HG02870 (cell line): Measurements from ENCODE around the gene HAND1.
A peak's percentile ranks its signal among the peaks of the same experiment; 100 is the strongest.

ENCODE experiments used
- ATAC-seq: cut with Tn5 transposase; IDR thresholded peaks from one replicate; pipeline ENCODE4 v1.9.1; 2021; ENCODE audit warnings: mild to moderate bottlenecking, moderate library complexity; ENCODE audit not compliant: unreplicated experiment

HAND1 gene

DNA sequence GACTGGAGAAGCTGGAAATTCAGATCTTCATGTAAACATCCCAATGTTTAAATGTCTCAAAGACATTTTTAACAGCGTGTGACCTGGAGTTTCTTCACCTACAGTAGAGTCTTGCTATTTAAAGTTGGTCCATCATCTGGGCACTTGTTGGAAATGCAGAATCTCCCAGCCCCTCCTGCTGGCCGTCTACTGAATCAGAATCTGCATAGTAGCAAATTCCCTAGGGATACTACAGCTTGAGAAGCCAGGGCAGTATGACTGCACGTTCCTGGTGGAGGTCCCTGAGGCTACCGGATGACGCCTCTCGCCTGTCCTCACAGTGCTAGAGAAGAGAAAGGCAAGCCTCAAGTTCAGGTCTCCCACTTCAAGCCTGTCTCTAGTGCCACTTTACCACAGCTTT, 16.5 kb downstream of the HAND1 start:
- no peak for ATAC-seq

DNA sequence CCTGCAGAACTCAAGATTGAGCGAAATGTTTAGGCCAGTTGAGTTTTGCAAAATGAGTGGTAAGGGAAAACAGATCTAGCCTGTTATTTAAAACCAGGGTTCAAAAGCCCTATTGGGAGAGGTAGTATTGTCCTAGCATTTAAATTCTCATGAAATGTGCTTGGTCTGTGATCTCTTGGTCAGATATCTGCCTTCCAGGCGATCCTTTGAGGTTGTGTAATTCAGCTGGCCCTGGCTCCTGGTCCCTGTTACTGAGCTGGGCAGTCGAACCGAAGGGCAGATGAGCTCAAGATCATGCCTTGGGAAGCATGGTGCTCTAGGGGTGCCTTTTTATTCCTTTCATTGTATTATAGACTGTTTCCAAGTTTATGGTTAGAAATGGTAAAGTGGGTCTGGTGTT, 17.9 kb downstream of the HAND1 start:
- no peak for ATAC-seq

DNA sequence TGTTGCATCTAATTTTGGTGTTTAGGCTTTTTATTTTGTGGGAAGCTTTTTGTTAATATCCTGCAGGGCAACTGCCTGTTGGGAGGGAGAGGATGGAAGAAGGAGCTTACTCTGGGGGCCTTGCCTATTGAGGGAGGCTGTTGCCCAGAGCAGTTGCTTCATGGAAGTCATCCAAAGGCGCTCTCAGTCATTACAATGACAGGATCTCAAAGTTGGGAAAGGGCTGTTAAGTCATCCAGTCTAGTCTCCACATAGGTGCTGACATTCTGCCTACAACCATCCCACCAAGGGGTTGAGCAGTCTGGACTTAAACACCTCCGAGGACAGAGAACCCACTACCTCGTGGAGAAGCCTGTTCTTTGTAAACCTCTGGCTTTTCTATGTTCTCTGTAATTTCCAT, 19.0 kb downstream of the HAND1 start:
- no peak for ATAC-seq

DNA sequence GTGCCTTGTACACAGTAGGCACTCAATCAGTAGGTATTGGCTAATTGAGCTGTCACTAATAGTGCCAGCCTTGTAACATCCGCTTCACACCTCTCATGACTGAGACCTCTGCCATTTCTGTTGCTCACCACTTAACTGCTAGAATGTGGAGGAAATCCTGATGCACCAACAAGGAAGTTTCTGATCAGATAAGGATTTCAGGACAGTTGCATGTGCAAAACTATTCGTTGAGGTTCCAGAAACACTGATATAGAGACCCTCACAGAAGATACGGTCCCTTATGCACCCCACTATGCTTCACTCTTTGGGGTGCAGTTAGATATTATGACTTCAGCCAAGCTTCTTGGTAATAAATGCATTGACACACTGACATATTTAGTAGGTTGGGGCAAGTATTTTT, 21.5 kb downstream of the HAND1 start:
- no peak for ATAC-seq

DNA sequence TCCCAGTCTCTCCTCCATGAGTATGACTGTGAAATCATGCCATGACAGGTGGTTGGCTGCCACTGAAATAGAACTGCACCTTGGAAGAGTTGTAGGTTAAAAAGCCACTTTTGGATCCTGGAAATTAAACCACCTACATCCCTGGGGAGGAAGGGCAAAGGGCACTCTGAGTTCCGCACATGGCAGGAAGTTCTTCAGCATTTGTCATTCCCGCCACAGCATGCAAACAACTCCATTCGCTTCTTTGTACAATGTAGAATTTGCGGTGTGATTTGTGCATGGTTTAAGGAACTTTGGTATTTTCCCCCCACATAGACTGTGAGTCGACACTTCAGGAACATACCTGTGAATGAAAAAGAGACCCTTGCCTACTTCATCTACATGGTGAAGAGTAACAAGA, 22.4 kb downstream of the HAND1 start:
- ATAC-seq, result no peak

DNA sequence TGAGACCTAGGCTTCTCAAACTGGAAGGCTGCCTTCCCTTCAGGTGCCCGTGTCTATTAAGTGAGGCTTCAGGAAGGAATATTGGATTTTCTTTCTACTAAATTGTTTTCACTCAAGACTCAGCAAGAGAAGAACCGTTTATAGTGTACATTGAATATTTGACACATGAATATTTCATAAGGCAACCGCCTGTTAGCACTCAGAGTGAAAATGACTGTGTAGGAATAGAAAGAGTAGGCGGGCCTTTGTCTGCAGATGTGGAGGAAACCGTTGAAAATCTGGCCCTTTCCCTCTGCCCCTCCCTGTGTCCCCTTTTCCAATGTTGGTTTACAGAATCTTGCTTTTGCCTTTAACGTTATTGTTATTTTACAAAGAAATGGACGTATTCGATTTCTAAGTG, 26.1 kb downstream of the HAND1 start:
- ATAC-seq, result no peak

DNA sequence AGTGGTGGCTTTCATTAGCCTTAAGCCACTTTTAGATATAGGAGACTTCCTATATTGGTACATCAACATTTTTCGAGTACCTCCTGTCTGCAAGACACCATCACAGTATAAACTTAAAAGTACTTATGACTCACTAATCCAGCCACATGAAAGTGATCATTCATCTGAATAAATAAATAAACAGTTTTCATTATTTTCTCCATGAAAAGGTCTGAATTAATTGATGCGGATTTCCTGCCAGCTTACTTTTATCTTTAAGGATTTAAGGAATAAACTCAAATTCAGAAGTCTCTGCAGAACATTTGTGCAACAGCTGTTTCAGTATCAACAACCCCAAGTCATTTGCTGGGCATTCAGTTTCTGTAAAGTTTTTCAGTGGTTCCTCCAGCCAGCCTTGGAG, 28.2 kb downstream of the HAND1 start:
- no peak for ATAC-seq

DNA sequence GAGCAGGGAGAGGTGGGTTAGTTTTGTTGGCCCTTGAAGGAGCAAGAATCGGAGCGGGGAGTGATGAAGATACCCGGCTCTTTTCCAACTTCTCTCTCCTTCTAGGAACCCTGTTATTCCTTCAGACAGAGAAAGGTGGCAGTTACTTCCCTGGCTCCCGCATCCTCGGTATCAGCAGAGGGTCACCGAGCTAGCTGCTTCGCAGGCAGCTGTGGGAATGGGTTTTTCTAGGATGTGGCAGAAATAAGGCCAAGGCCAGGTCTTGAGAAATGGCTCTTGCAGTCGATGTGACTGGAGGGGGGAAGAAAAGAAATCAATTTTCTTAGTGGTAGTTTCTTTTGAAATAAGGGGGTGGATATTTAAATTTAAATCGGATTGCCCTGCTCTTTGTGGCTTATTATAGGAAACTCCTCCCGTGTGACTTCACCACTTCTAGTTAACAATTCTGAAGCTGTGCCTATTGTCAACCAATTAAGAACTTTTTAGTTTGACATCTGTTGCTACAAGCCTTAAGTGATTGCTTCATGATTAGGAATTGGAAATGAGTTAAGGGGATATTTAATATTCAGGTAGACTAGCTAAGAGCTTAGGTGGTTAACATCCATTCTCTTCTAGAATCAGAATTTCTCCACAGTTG, 30.8 kb downstream of the HAND1 start:
- no peak for ATAC-seq

DNA sequence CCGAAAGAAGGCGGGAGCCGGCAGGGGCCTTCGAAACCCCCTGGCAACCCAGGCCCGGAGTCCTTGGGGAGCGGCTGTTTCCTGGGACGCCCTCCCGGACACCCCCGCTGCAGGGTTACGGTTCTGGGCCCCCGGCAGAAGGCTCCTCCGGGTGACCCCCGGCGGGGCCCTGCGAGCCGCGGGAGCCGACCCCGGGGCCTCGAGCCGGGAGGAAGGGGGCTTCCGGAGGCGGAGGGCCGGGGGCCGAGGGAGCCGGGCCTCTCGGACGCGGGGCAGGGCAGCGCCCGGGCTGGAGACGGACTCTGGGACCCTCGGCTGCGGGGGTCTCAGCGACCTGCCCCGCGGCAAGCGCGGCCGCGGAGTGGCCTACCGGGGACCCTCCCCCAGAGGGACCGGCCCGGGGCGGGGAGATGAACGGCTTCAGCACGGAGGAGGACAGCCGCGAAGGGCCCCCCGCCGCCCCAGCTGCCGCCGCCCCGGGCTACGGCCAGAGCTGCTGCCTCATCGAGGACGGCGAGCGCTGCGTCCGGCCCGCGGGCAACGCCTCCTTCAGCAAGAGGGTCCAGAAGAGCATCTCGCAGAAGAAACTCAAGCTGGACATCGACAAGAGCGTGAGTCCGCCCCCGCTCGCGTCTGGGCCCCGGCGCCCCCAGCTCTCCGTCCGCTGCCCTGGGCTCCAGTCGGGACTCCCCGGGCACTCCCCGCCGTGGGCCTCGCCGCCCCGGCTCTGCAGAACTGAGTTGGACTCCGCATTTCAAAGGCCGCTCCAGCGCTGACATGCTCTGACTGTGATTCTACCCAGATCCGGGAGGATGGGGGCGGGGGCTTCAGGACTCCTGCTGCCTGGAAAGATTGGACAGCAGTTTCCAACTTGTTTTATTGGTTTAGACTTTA, 31.6 kb downstream of the HAND1 start:
- ATAC-seq, result peak; percentile 11

DNA sequence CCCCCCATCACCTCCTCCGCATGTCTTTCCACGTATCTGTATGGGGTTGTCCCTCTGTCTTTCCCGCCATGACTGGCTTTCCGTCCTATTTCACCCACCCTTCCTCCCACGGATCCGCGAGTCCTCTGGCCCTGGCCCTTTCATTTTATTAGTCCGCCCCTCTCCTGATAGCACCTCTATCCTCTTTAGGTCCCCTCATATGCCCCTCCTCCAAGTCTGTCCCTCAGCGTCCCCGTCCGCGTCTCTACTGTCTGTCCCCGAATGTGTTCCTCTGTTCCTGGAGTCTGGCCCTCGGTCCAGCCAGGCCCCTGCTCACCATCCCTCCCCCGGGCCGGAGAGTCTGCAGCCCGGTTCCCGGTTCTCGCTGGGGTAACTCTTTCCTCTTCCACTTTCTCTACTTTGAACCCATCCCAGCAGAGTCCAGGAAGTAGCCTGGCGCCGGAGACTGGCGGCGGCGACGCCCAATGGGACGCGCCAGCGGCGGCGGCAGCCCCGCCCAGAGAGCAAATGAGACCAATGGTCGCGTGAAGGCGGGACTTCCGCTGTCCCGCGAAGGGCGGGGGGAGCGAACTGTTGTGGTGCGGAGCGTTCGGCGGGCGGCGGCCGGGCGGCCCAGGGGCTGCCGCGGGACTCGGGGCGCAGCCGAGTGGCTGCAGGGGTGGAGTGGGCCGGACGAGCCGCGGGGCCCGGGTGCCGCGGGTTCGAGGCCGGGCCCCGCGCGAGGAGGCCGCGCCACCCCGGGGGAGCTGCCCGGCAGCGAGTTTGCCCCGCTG, 32.4 kb downstream of the HAND1 start, which contains the start of gene SAP30L:
SAP30L (plus strand) TSS at position 576 of the 773 bp plus-strand sequence. CDS start 608 bp downstream, outside the sequence.
- peak; percentile 90 for ATAC-seq

DNA sequence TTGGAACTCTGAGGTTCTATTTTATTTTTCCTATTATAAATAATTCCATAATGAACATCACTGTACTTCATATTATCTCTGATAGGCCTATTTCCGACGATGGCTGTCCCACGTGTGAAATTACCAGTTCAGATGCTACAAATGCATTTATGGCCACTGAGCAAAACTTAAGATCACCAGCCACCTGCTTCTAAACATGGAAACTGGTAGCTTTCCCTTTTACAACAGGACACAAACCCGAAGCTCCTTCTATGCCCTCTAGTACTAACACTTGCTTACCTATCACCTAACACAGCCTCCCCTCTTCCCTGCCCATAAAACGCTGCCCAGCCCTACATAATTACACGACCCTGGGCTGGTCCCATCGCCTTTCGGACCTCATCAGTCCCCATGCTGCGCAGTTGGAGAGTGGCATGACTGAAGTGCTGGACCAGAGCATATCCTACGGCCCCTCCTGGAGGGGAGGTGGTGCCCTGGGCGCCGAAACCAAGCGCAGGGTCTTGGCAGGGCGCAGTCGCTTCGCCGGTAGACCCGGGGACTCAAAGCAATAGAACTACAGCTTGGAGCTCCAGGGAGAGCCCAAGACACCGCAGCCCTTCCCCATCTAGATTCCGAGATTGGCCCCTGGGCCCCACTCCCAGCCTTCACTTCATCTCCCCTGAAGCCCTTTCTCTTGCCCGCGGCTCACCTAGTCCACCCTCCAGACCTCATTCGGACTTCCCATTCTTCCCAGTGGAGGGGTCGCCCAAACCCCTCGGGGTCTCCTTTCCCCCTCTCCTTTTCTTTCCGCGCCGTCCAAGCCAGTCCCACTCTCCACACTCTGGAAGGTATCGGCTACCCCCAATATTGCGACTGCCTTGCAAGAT, 33.2 kb downstream of the HAND1 start:
- ATAC-seq, result no peak

DNA sequence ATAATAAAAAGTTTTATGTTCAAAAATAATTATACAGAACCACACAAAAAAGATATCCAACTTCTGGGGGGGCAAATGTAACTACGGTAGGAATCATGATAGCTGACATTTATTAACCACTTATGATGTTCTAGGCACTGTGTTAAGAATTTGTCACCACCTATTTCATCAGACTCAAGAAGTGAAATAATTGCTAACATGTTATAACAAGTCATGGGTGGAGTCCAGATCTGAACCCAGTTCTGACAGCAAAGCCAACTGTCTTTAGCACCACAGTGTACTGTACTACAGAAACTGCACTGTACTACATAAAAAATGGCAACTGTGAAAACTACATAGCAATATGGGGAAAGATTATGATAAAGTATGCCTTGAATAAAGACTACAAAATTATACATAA, 35.2 kb downstream of the HAND1 start:
- ATAC-seq, result no peak

DNA sequence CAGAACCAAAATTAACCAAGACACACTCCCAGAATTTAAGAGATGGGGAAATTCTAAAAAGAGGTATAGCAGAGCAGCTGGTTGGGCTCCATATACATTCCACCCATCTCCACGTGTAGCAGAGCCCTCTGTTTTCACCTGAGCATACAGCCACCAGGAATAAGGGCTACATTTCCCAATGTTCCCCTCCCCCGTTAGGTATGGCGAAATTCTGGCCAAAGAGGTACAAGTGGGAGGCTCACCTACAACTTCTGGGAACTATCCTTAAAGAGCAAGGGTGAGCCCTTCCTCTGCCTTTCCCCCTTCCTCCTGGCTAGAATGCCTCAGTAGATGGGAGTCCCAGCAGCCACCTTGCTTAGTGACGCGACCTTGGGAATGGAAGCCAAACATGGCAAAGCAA, 37.5 kb downstream of the HAND1 start:
- ATAC-seq, result no peak

DNA sequence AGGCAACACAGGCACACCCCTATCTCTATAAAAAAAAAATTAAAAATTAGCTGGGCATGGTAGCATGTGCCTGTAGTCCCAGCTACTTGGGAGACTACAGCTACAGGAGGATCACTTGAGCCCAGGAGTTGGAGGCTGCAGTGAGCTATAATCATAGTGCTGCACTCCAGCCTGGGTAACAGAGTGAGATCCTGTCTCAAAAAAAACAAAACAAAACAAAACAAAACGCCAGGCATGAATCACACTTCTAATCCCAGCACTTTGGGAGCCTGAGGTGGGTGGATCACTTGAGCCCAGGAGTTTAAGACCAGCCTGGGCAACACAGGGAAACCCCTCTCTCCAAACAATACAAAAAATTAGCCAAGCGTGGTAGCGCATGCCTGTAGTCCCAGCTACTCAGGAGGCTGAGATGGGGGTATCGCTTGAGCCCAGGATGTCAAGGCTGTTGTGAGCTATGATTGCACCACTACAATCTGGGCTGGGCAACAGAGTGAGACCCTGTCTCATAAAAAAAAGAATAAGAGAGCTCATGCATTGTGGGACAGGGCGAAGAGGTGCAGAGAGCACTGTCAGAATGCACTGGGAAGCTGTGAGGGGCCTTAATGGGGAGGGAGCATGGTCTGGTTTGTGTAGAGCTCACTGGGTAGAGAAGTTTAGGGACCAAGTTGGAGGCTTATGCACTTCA, 40.6 kb downstream of the HAND1 start:
- no peak for ATAC-seq

DNA sequence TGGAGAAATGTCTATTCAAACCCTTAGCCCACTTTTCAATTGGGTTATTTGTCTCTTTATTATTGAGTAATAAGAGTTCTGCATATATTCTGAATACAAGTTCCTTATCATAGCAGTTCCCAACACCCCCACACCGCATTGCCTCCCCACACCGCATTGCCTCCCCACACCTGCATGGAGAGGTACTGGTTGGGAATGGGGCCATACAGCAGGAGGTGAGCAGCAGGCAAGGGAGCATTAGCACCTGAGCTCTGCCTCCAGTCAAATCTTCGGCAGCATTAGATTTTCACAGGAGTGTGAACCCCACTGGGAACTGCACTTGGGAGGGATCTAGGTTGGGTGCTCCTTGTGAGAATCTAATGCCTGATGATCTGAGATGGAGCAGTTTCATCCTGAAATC, 42.8 kb downstream of the HAND1 start:
- ATAC-seq, result no peak

DNA sequence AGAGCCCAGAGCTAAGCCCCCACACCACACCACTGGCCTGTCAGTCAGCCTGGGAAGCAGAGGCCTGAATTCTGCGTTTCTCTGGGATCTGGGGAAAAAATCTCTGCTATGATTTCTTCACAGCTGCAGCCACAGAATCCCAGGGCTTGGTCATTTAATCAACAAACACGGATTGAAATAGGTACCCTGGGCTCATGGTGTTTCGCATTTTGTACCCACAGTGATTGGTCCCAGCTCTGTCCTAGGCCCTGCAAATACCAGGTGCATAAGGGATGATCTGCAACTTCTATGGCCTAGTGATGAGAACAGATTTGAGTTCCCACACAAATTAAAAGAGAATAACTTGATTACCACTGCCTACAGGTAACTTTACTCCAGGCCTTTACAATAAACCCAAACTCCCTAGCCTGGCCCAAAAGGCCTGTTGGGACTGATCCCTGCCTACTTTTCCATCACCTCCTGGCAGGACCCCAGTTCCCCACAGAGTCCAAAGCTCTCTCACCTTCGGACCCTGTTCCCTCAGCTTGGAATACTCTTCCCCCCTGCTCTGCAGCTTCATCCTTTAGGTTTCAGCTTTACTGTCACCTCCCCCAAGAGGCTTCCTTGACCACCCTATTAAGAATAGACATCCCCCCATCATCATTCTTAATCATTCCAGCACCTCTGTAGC, 46.9 kb downstream of the HAND1 start:
- ATAC-seq, result no peak

DNA sequence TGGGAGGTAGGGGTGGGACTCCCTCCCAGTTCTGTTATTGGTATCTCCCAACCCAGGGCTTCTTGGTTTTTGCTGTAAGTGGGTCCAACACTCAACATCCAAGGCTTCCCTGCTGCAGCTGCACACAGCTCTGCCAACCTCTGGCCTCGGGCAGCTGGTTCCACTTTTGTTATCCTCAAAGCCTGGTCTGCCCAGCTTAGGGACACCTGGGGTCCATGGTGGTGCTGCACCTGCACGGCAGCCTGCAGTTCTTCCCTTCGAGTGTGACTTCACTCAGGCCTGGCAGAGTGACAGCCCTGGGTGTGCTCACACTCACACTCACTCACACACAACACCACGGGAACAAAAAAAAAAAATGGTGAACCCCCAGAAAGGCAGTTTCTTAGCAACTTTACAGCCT, 47.6 kb downstream of the HAND1 start:
- ATAC-seq, result no peak

DNA sequence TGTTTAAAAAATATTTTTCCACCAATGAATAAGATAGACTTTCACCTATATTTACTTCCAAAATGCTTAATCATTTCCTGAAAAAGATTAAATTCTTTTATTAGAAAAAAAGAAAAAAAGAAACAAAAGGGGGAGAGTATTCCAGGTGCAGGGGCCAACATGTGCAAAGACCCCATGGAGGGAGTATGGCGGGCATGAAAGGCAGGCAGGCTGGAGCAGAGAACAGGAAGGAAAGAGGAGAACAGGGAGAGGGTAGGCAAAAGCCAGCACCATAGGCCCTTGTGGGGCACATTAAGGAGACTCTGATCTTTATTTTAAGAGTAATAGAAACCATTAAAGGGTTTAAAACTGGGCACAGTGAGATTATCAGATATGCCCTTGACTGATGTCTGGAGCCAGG, 48.7 kb downstream of the HAND1 start:
- ATAC-seq, result no peak

DNA sequence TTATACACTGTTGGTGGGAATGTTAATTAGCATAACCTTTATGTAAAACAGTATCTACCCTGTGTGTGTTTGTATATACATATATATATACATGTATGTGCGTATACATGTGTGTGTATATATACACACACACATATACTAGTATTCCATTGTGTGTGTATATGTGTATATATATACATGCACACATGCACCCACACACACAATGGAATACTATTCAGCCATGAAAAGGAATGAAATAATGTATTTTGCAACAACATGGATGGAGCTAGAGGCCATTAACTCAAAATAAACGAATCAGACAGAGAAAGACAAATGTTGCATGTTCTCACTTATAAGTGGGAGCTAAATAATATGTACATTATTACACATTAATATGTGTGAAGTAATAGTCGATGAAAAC, 49.8 kb downstream of the HAND1 start:
- no peak for ATAC-seq
